LNCAP (cell line): ENCODE measurements around the gene PAM16.

Experiments
- CTCF ChIP-seq: fragments of 450-650 bp; IDR thresholded peaks from 2 replicates; pipeline ENCODE4 v1.5.1; 2017; ENCODE audit warnings: mild to moderate bottlenecking

PAM16 gene

GRCh38 chr16:4358831-4359561, 7.9 kb upstream of the PAM16 start:
- TF ChIP-seq CTCF: peak; percentile 97

- TF ChIP-seq CTCF: no peak
Measured at GRCh38 chr16:4358236-4358635, 7.1 kb upstream of the PAM16 start.

- no peak for TF ChIP-seq CTCF
Measured at GRCh38 chr16:4356820-4357219, 5.7 kb upstream of the PAM16 start.

GRCh38 chr16:4354512-4355409, 3.6 kb upstream of the PAM16 start:
- TF ChIP-seq CTCF: no peak

GRCh38 chr16:4353675-4354074, 2.6 kb upstream of the PAM16 start:
- no peak for TF ChIP-seq CTCF

GRCh38 chr16:4352843-4353242, 1.7 kb upstream of the PAM16 start:
- no peak for TF ChIP-seq CTCF

- TF ChIP-seq CTCF: no peak
Measured at GRCh38 chr16:4351880-4352279, 759 bp upstream of the PAM16 start.
